Neural cell (in vitro differentiated cells): ENCODE measurements around the gene CPAMD8. TPM values are rescaled to one million over a fixed set of nuclear protein-coding genes. Genes with fewer than 3 reads are reported as not detected.

Experiments
- H2AFZ ChIP-seq: fragments of 200-600, 300-800 bp; sonication (generic), shearing (Covaris generic); 2 replicates; pipeline ENCODE4 v1.6.0; 2014; ENCODE audit warnings: low read depth, mild to moderate bottlenecking, antibody characterized with exemption, low read length, moderate library complexity
- H3F3A ChIP-seq: fragments of 200-600 bp; shearing (Covaris generic); 2 replicates; pipeline ENCODE4 v1.6.1; 2016; ENCODE audit warnings: mild to moderate bottlenecking, moderate library complexity, mixed read lengths, antibody characterized with exemption, low read length; ENCODE audit not compliant: insufficient read depth, poor library complexity, severe bottlenecking
- H3K27ac ChIP-seq: fragments of 200-600, 300-800 bp; sonication (generic), shearing (Covaris generic); 2 replicates; pipeline ENCODE4 v1.5.1; 2014; ENCODE audit warnings: mild to moderate bottlenecking, low read length, moderate library complexity
- H3K27me3 ChIP-seq: fragments of 300-800, 200-600 bp; sonication (generic), shearing (Covaris generic); 2 replicates; pipeline ENCODE4 v1.6.0; 2014; ENCODE audit warnings: mild to moderate bottlenecking, low read depth, low read length, moderate library complexity; ENCODE audit not compliant: insufficient read depth
- H3K36me3 ChIP-seq: fragments of 300-800, 200-600 bp; sonication (generic), shearing (Covaris generic); 2 replicates; pipeline ENCODE4 v1.5.1; 2014; ENCODE audit warnings: mild to moderate bottlenecking, antibody characterized with exemption, low read length, moderate library complexity; ENCODE audit not compliant: insufficient read depth
- H3K4me2 ChIP-seq: fragments of 300-800, 200-600 bp; sonication (generic), shearing (Covaris generic); 2 replicates; pipeline ENCODE4 v1.6.0; 2014; ENCODE audit warnings: mild to moderate bottlenecking, low read length
- H3K4me3 ChIP-seq: fragments of 300-800, 200-600 bp; sonication (generic), shearing (Covaris generic); 2 replicates; pipeline ENCODE4 v1.5.1; 2014; ENCODE audit warnings: mild to moderate bottlenecking, low read length, moderate library complexity
- H3K79me2 ChIP-seq: fragments of 200-600 bp; shearing (Covaris generic); replicated peaks from 2 replicates; pipeline ENCODE4 v1.6.0; 2014; ENCODE audit warnings: mild to moderate bottlenecking, low read length, moderate library complexity; ENCODE audit not compliant: insufficient read depth
- H3K9ac ChIP-seq: fragments of 300-800, 200-600 bp; sonication (generic), shearing (Covaris generic); 2 replicates; pipeline ENCODE4 v1.6.1; 2016; ENCODE audit warnings: mild to moderate bottlenecking, low read length, mixed read lengths
- H3K9me2 ChIP-seq: fragments of 200-600 bp; shearing (Covaris generic); 2 replicates; pipeline ENCODE4 v1.6.1; 2016; ENCODE audit warnings: mild to moderate bottlenecking, low read length, mixed read lengths; ENCODE audit not compliant: insufficient read depth
- H3K9me3 ChIP-seq: fragments of 200-600, 300-800 bp; sonication (generic), shearing (Covaris generic); 2 replicates; pipeline ENCODE4 v1.6.1; 2016; ENCODE audit warnings: mild to moderate bottlenecking, mixed run types, low read length, moderate library complexity, mixed read lengths
- H4K20me1 ChIP-seq: fragments of 200-600 bp; shearing (Covaris generic); 2 replicates; pipeline ENCODE4 v1.6.1; 2016; ENCODE audit warnings: mild to moderate bottlenecking, mixed run types; ENCODE audit not compliant: insufficient read depth
- CTCF ChIP-seq: fragments of 450-650 bp; IDR thresholded peaks from 2 replicates; pipeline ENCODE4 v1.5.1; 2014; ENCODE audit warnings: antibody characterized with exemption, mild to moderate bottlenecking, moderate library complexity; ENCODE audit not compliant: poor library complexity, severe bottlenecking
- EP300 ChIP-seq: fragments of 450-650 bp; conservative IDR thresholded peaks from 2 replicates; pipeline ENCODE4 v1.6.1; 2014; ENCODE audit warnings: antibody characterized with exemption, mild to moderate bottlenecking, moderate library complexity; ENCODE audit not compliant: poor library complexity, severe bottlenecking
- EZH2 ChIP-seq: fragments of 200-600, 300-800 bp; shearing (Covaris generic), sonication (generic); IDR thresholded peaks from 2 replicates; pipeline ENCODE4 v1.6.1; 2014; ENCODE audit warnings: antibody characterized with exemption, low read length, borderline replicate concordance, mild to moderate bottlenecking; ENCODE audit not compliant: insufficient read depth, poor library complexity, severe bottlenecking
- MXI1 ChIP-seq: fragments of 450-650 bp; conservative IDR thresholded peaks from 2 replicates; pipeline ENCODE4 v1.6.1; 2014; ENCODE audit warnings: antibody characterized with exemption, mild to moderate bottlenecking; ENCODE audit not compliant: poor library complexity, severe bottlenecking
- POLR2AphosphoS5 ChIP-seq: IDR thresholded peaks from 2 replicates; pipeline ENCODE4 v1.6.1; 2012
- RAD21 ChIP-seq: fragments of 450-650 bp; conservative IDR thresholded peaks from 2 replicates; pipeline ENCODE4 v1.6.1; 2014; ENCODE audit warnings: antibody characterized with exemption, mild to moderate bottlenecking, moderate library complexity
- REST ChIP-seq: IDR thresholded peaks from 2 replicates; pipeline ENCODE4 v1.6.1; 2012; ENCODE audit warnings: borderline replicate concordance
- SMC3 ChIP-seq: fragments of 450-650 bp; conservative IDR thresholded peaks from 2 replicates; pipeline ENCODE4 v1.6.1; 2014; ENCODE audit warnings: antibody characterized with exemption, mild to moderate bottlenecking, moderate library complexity; ENCODE audit not compliant: poor library complexity
- TAF1 ChIP-seq: IDR thresholded peaks from 2 replicates; pipeline ENCODE4 v1.6.1; 2012; ENCODE audit warnings: low read depth
- polyA plus RNA-seq: library from polyadenylated mRNA; depleted of rRNA; stranded (reverse); fragments of >200 nt; gene quantifications from 2 replicates; pipeline ENCODE4 v1.2.3, GENCODE V29; 2014

CPAMD8 gene
- polyA plus RNA-seq, 1 donor from 2014 or later = 1.9 TPM

GRCh38 chr19:16868423-16869130 lies 158.0 kb downstream of the CPAMD8 start:
- H3K27ac ChIP-seq = no peak overlapping the region

GRCh38 chr19:16867211-16867610 lies 159.4 kb downstream of the CPAMD8 start:
- Histone ChIP-seq H3K79me2 (no peaks in the 10 kb centered on the region), H3F3A (no peaks in the 10 kb centered on the region), H3K9me3 (no peaks in the 10 kb centered on the region), H3K4me3 (no peak overlapping the region), H2AFZ (no peak overlapping the region), H3K4me2 (no peak overlapping the region), H4K20me1 (no peaks in the 10 kb centered on the region), H3K27me3 (no peaks in the 10 kb centered on the region), H3K9me2 (no peaks in the 10 kb centered on the region), H3K27ac (no peak overlapping the region), H3K36me3 (peaks cover 9% of the 10 kb centered on the region), H3K9ac (no peak overlapping the region)
- TF ChIP-seq EP300 (no peak), RAD21 (no peak), TAF1 (no peak), SMC3 (no peak), CTCF (no peak), REST (no peak), MXI1 (no peak), EZH2 (no peak), POLR2AphosphoS5 (no peak)

More at GRCh38 chr19:16868423-16869130, 158.0 kb downstream of the CPAMD8 start:
- Histone ChIP-seq H3K9ac (no peak overlapping the region), H2AFZ (no peak overlapping the region), H4K20me1 (no peaks in the 10 kb centered on the region), H3K4me3 (no peak overlapping the region), H3K9me2 (no peaks in the 10 kb centered on the region), H3K9me3 (no peaks in the 10 kb centered on the region), H3F3A (no peaks in the 10 kb centered on the region), H3K36me3 (peaks cover 6% of the 10 kb centered on the region), H3K27me3 (no peaks in the 10 kb centered on the region), H3K79me2 (no peaks in the 10 kb centered on the region), H3K4me2 (no peak overlapping the region)
- TF ChIP-seq RAD21 = no peak
- TF ChIP-seq REST = no peak
- no peak for TF ChIP-seq MXI1
- no peak for TF ChIP-seq POLR2AphosphoS5
